Measurements from ENCODE around the gene KRT6B.

The KRT6B gene

DNA sequence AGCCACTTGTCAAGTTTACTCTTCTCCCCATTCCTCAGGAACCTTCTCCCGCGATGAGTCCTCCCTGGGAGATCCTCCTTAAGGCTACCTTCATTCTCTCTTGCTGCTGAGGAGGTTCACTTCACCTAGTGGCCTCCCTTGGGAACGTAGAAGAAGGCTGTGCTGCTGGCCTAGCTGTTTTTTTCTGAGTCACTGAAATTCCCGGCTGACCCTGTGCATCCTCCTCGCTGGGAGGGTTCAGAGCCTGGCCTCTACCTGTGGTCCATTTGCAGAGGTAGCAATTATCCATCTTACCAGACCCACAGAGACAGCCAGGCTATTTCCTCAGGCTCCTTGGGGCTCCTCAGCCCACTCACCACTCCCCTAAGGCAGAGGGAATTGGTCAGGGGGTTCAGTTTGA lies 50.4 kb downstream of the KRT6B start:
- no peak for DNase-seq (ENCODE audit: low read depth)
- TF ChIP-seq, protein P1, sequence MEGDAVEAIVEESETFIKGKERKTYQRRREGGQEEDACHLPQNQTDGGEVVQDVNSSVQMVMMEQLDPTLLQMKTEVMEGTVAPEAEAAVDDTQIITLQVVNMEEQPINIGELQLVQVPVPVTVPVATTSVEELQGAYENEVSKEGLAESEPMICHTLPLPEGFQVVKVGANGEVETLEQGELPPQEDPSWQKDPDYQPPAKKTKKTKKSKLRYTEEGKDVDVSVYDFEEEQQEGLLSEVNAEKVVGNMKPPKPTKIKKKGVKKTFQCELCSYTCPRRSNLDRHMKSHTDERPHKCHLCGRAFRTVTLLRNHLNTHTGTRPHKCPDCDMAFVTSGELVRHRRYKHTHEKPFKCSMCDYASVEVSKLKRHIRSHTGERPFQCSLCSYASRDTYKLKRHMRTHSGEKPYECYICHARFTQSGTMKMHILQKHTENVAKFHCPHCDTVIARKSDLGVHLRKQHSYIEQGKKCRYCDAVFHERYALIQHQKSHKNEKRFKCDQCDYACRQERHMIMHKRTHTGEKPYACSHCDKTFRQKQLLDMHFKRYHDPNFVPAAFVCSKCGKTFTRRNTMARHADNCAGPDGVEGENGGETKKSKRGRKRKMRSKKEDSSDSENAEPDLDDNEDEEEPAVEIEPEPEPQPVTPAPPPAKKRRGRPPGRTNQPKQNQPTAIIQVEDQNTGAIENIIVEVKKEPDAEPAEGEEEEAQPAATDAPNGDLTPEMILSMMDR (conservative IDR thresholded peaks at IDR 0.05; ENCODE audit: control insufficient read depth, insufficient read depth, low read depth, low read length) = no peak
- no peak overlapping the region for H3K4me3 ChIP-seq (ENCODE audit: control insufficient read depth, low read depth, low read length)

DNA sequence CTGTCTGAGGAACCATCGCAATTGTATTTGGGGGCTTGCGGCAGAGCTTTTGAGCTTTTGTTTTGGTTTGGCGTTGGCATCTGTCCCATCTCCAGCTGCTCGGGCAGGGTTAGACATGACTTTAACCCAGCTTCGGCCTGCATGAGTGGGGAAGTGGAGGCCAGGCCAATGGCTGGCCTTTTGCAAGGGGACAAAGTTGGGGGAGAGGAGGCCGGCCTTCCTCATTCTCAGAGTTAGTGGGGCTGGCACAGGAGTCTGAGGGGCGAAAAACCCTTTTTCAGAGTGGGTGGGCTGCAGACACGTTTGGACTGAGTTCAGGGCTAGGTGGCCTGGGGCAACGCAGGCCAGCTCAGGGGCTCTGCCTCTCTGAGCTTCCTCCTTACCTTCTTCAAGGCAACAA lies 51.0 kb downstream of the KRT6B start:
- TF ChIP-seq, protein P1 (conservative IDR thresholded peaks at IDR 0.05; ENCODE audit: control insufficient read depth, insufficient read depth, low read depth, low read length) = no peak
- no peak for DNase-seq (ENCODE audit: low read depth)
- no peak overlapping the region for H3K4me3 ChIP-seq (ENCODE audit: control insufficient read depth, low read depth, low read length)

DNA sequence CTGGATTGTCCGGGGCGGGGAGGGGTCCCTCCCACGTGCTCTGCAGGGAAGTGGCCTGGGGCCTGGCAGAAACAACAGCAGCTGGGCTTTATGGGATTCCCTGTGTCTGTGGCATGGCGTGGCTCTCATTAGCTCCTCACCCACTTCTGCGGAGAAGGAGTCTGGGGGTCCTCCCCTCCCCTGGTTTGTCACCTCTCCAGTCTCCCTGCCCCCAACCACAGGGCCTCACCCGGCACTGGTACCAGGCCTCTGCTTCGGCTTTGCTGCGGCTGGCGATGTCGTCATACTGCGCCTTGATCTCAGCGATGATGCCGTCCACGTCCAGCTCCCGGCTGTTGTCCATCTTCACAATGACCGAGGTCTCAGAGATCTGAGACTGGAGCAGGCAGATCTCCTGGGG lies 52.2 kb downstream of the KRT6B start:
- no peak for DNase-seq (ENCODE audit: low read depth)
- TF ChIP-seq, protein P1 (conservative IDR thresholded peaks at IDR 0.05; ENCODE audit: control insufficient read depth, insufficient read depth, low read depth, low read length) = no peak
- no peak overlapping the region for H3K4me3 ChIP-seq (ENCODE audit: control insufficient read depth, low read depth, low read length)

DNA sequence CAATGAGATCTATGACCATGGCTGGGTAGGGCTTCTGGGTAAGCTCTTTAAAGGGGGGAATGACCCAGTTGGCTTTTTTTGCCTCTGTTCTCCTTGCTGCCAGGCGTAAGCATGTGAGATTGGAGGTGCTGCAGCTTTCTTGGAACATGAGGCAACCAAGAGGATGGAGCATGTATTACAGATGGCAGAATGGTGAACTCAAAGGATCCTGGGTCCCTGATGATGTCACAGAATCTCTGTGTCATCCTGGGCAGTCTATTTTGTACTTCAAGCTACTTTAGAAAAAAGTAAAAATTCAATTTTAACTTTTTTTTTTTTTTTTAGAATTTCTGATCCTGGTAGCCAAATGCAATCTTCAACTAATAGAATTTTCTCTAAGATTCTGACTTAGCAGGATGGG lies 53.8 kb downstream of the KRT6B start:
- TF ChIP-seq, protein P1 (conservative IDR thresholded peaks at IDR 0.05; ENCODE audit: control insufficient read depth, insufficient read depth, low read depth, low read length) = no peak
- no peak overlapping the region for H3K4me3 ChIP-seq (ENCODE audit: control insufficient read depth, low read depth, low read length)
- peak; percentile 49 for DNase-seq (ENCODE audit: low read depth)

DNA sequence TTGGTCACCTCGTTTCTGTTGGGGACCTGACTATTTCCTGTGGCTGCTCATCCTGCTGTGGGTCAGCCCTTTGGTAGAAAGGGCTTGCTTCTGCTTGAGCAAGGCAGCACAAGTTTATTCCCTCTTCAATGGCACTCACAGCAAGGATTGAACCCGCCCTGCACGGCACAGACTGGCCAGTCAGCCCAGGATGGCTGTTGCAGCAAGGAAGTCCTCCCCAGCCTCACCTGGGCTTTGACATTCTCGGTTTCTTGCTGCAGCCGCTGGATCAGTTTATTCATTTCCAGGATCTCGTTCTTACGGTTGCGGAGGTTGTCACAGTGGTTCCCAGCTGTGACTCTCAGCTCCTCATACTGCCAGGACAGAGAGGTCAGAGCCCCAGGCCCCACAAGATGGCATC lies 55.3 kb downstream of the KRT6B start:
- H3K4me3 ChIP-seq (ENCODE audit: control insufficient read depth, low read depth, low read length) = no peak overlapping the region
- DNase-seq (ENCODE audit: low read depth) = no peak
- TF ChIP-seq, protein P1 (conservative IDR thresholded peaks at IDR 0.05; ENCODE audit: control insufficient read depth, insufficient read depth, low read depth, low read length) = no peak
